A673 (cell line): Measurements from ENCODE around the gene PASD1. TPM values are rescaled to one million over a fixed set of nuclear protein-coding genes. Genes with fewer than 3 reads are reported as not detected.

Experiments used
- BruUV-seq: library from RNA; stranded (reverse); fragments of 400-500 nt; replicated peaks from 2 replicates; lab custom pipeline; 2021; lab: Mats Ljungman, UMichigan
- CTCF ChIA-PET: fragments of 300-600 bp; sonication (Branson Sonifier 250); formaldehyde crosslinking; loops from one replicate; lab custom pipeline; 2022; ENCODE audit warnings: antibody characterized with exemption; lab: Charles Lee
- POLR2A ChIA-PET: fragments of 300-600 bp; sonication (Branson Sonifier 250); formaldehyde crosslinking; loops from one replicate; lab custom pipeline; 2022; ENCODE audit warnings: antibody characterized with exemption; ENCODE audit not compliant: low non-redundant PET; lab: Charles Lee
- DNase-seq: peaks from one replicate; pipeline ENCODE4 v3.0.0-alpha.2; 2015; ENCODE audit warnings: low spot score
- H3K27ac ChIP-seq: fragments of 200-600 bp; sonication (generic); 2 replicates; pipeline ENCODE4 v1.5.1; 2016; ENCODE audit warnings: mixed run types, low read depth, mild to moderate bottlenecking, mixed read lengths, antibody characterized with exemption, low read length; ENCODE audit not compliant: poor library complexity, severe bottlenecking
- H3K27me3 ChIP-seq: fragments of 200-600 bp; sonication (generic); replicated peaks from 2 replicates; pipeline ENCODE4 v1.6.1; 2017; ENCODE audit warnings: mixed run types, low read depth, mild to moderate bottlenecking, mixed read lengths, antibody characterized with exemption, low read length; ENCODE audit not compliant: insufficient read depth, poor library complexity
- H3K36me3 ChIP-seq: fragments of 200-600 bp; sonication (generic); 2 replicates; pipeline ENCODE4 v1.6.1; 2016; ENCODE audit warnings: mixed run types, mild to moderate bottlenecking, mixed read lengths, antibody characterized with exemption, low read length; ENCODE audit not compliant: insufficient read depth, poor library complexity, severe bottlenecking
- H3K4me1 ChIP-seq: fragments of 200-600 bp; sonication (generic); 2 replicates; pipeline ENCODE4 v1.6.1; 2017; ENCODE audit warnings: mixed run types, mild to moderate bottlenecking, mixed read lengths, antibody characterized with exemption, low read length; ENCODE audit not compliant: insufficient read depth, poor library complexity, severe bottlenecking
- H3K4me3 ChIP-seq: fragments of 200-600 bp; sonication (generic); 2 replicates; pipeline ENCODE4 v1.5.1; 2016; ENCODE audit warnings: low read depth, mixed run types, mild to moderate bottlenecking, mixed read lengths, low read length; ENCODE audit not compliant: poor library complexity, severe bottlenecking
- H3K9me3 ChIP-seq: fragments of 200-600 bp; sonication (generic); 2 replicates; pipeline ENCODE4 v1.6.1; 2016; ENCODE audit warnings: mixed run types, low read depth, mild to moderate bottlenecking, mixed read lengths, antibody characterized with exemption, low read length; ENCODE audit not compliant: poor library complexity, severe bottlenecking
- CTCF ChIP-seq: fragments of 300-800, 200-600 bp; sonication (generic); conservative IDR thresholded peaks from 2 replicates; pipeline ENCODE4 v1.5.1; 2017; ENCODE audit warnings: low read depth, mild to moderate bottlenecking, antibody characterized with exemption, low read length, moderate library complexity, mixed read lengths
- EZH2 ChIP-seq: fragments of 200-600 bp; sonication (generic); IDR thresholded peaks from 2 replicates; pipeline ENCODE4 v1.6.1; 2017; ENCODE audit warnings: borderline replicate concordance, low read depth, mild to moderate bottlenecking, mixed read lengths, antibody characterized with exemption, low read length; ENCODE audit not compliant: poor library complexity, severe bottlenecking
- intact Hi-C: fragments of 100-400 bp; cut with micrococcal nuclease; formaldehyde crosslinking; loops from one replicate; pipeline ENCODE4 v1.10.0; 2022; ENCODE audit not compliant: unreplicated experiment
- total RNA-seq: library from RNA; stranded (reverse); gene quantifications from 2 replicates; pipeline ENCODE4 v1.2.3, GENCODE V29; 2021

Gene PASD1
- total RNA-seq, 1 experiment from 2014 or later: not detected

DNA sequence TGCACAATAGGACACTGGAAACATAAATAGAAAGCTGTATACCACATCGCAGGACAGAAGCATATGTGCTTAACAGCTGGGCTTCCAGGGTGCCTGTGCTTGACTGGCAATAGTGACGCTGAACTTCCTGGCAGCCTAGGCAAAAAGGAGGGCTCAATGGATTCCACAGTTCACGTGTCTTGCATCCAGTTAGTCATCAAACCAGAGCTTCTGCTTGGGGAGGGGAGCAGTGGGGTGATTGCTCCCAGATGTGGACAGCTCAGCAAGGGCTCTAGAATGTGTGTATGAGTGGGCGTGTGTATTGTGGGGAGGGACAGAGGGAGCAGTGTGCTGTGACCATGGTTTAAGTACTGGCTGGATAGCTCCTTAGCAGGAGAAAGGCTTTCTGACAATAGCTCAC is 134.0 kb downstream of the PASD1 start:
- Histone ChIP-seq H3K27me3 (no peaks in the 10 kb centered on the region), H3K4me3 (no peak overlapping the region), H3K27ac (no peak overlapping the region), H3K9me3 (no peaks in the 10 kb centered on the region), H3K4me1 (no peaks in the 10 kb centered on the region), H3K36me3 (no peaks in the 10 kb centered on the region)
- ChIA-PET CTCF (no interaction called here), POLR2A (no interaction called here)
- BruUV-seq: no TSS peak
- TF ChIP-seq EZH2 (no peak), CTCF (no peak)
- intact Hi-C loops: no loop called here
- no peak for DNase-seq

DNA sequence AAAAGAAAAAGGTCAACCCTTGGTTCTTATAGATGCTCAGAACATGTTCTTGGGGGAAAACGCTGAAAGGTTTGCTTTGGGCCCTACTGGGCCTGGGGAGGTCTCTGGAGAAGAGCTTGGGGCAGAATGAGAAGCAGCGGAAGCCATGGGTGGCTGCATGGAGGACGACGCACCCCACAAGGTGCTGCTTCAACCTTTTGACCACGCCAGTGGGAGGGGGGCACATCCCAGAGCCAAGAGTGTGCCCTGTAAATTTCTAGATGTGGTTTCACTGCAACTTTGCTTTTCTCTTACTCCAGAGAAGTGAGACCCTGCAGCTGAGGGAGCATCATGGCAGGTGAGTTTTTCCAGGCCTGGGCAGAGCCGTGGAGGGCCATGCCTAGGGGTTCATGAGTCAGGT is 135.0 kb downstream of the PASD1 start:
- no peak for TF ChIP-seq EZH2
- TF ChIP-seq CTCF: no peak
- no peaks in the 10 kb centered on the region for H3K4me1 ChIP-seq
- ChIA-PET CTCF (no interaction called here), POLR2A (no interaction called here)
- BruUV-seq: no TSS peak
- no peaks in the 10 kb centered on the region for H3K9me3 ChIP-seq
- H3K4me3 ChIP-seq: no peak overlapping the region
- intact Hi-C loops: no loop called here
- no peaks in the 10 kb centered on the region for H3K36me3 ChIP-seq
- H3K27me3 ChIP-seq: no peaks in the 10 kb centered on the region
- no peak for DNase-seq
- H3K27ac ChIP-seq: no peak overlapping the region

- Histone ChIP-seq H3K4me3 (no peak overlapping the region), H3K4me1 (no peaks in the 10 kb centered on the region), H3K27ac (no peak overlapping the region), H3K36me3 (no peaks in the 10 kb centered on the region), H3K27me3 (no peaks in the 10 kb centered on the region), H3K9me3 (no peaks in the 10 kb centered on the region)
- no TSS peak for BruUV-seq
- ChIA-PET POLR2A (no interaction called here), CTCF (no interaction called here)
- intact Hi-C loops: no loop called here
- DNase-seq: no peak
- TF ChIP-seq CTCF (no peak), EZH2 (no peak)
Measured at GRCh38 chrX:151699746-151700145, 136.3 kb downstream of the PASD1 start.
